ENCODE data around the gene SLC35G3. TPM values are rescaled to one million over a fixed set of nuclear protein-coding genes. Genes with fewer than 3 reads are reported as not detected.

The SLC35G3 gene
- total and polyA plus RNA-seq, 2 of the 4 experiments (the other 2 are of a cell fraction): not detected

GRCh38 chr17:35212668-35213067 is 18.5 kb upstream of the SLC35G3 start:
- CTCF ChIA-PET: no interaction called here
- BruUV-seq (replicated peaks): no TSS peak
- dilution Hi-C loops (cut with HindIII; ENCODE audit: low sequenced_read_pairs, unreplicated experiment): no loop called here

More at GRCh38 chr17:35212668-35213067, 18.5 kb upstream of the SLC35G3 start:
- ATAC-seq (ENCODE audit: low read depth) (no peak), DNase-seq (no peak)
- no peak overlapping the region for H2AK5ac ChIP-seq (ENCODE audit: low read depth, low read length)
- no peak overlapping the region for H2AFZ ChIP-seq (replicated peaks; ENCODE audit: low read length, poor library complexity)
- no peak overlapping the region for H4K5ac ChIP-seq (ENCODE audit: low read depth, low read length)
- no peak overlapping the region for H2BK15ac ChIP-seq (ENCODE audit: low read depth, low read length)
- H3K4me1 ChIP-seq (ENCODE audit: control insufficient read depth, insufficient read depth, low read length): no peaks in the 10 kb centered on the region
- no peak overlapping the region for H3K4me2 ChIP-seq (ENCODE audit: low read depth, low read length)
- peaks cover 7% of the 10 kb centered on the region for H3K27me3 ChIP-seq (ENCODE audit: control insufficient read depth, insufficient read depth, low read length)
- no peak overlapping the region for H2BK120ac ChIP-seq (ENCODE audit: low read depth, low read length)
- H3K56ac ChIP-seq (ENCODE audit: extremely low read depth, insufficient read depth, low read length): no peak overlapping the region
- H3K4ac ChIP-seq (ENCODE audit: low read depth, low read length): no peak overlapping the region
- no peak overlapping the region for H3K23ac ChIP-seq (ENCODE audit: low read depth, low read length)
- intact Hi-C loops (cut with micrococcal nuclease): no loop called here
- no peak overlapping the region for H4K91ac ChIP-seq (ENCODE audit: insufficient read depth, low read depth, low read length)
- no peaks in the 10 kb centered on the region for H3K79me1 ChIP-seq (ENCODE audit: low read depth in 1 of 2, low read length in 2 of 2)
- H2BK20ac ChIP-seq (ENCODE audit: low read depth, low read length): no peak overlapping the region
- H4K8ac ChIP-seq (ENCODE audit: low read depth in 2 of 2, low read length in 2 of 2): no peak overlapping the region
- no peaks in the 10 kb centered on the region for H4K20me1 ChIP-seq (ENCODE audit: insufficient read depth, low read length)
- H3K9me1 ChIP-seq (ENCODE audit: insufficient read depth, low read length): no peaks in the 10 kb centered on the region
- POLR2A ChIA-PET (ENCODE audit: unreplicated experiment): no interaction called here
- H3K14ac ChIP-seq (replicated peaks; ENCODE audit: low read depth, low read length): no peak overlapping the region
- no peak overlapping the region for H2BK5ac ChIP-seq (ENCODE audit: low read depth, low read length, poor library complexity, severe bottlenecking)
- in situ Hi-C loops (cut with MboI; ENCODE audit: low sequenced_read_pairs): no loop called here
- no peaks in the 10 kb centered on the region for H3K36me3 ChIP-seq (ENCODE audit: control insufficient read depth, insufficient read depth, low read length)
- no peak overlapping the region for H3K18ac ChIP-seq (ENCODE audit: low read depth, low read length)
- no peak overlapping the region for H3K27ac ChIP-seq (ENCODE audit: insufficient read depth, low read length)
- no peak overlapping the region for H3K4me3 ChIP-seq (ENCODE audit: insufficient read depth, low read depth, low read length)
- no peak overlapping the region for H2AK9ac ChIP-seq (replicated peaks; ENCODE audit: low read depth, low read length, poor library complexity)
- H3K9me3 ChIP-seq (ENCODE audit: control insufficient read depth, insufficient read depth, low read length): no peaks in the 10 kb centered on the region
- no CpG with 5 or more reads among the region's 4 CpGs for WGBS, 2 experiments (ENCODE audit: extremely low coverage in 2 of 2, insufficient read length in 1 of 2)
- TF ChIP-seq CHD1 (IDR thresholded peaks at IDR 0.05; ENCODE audit: low read depth, low read length) (no peak), MAZ (IDR thresholded peaks at IDR 0.05; ENCODE audit: borderline replicate concordance, low read depth, low read length) (no peak), NFE2L2 (IDR thresholded peaks at IDR 0.05; ENCODE audit: low read depth, low read length) (no peak), BHLHE40 (IDR thresholded peaks at IDR 0.05; ENCODE audit: low read depth, low read length) (no peak), ELK1 (IDR thresholded peaks at IDR 0.05; ENCODE audit: borderline replicate concordance, low read depth, low read length) (no peak), RAD21 (IDR thresholded peaks at IDR 0.05; ENCODE audit: low read length) (no peak), FOS (IDR thresholded peaks at IDR 0.05; ENCODE audit: low read depth, low read length) (no peak), RFX5 (IDR thresholded peaks at IDR 0.05; ENCODE audit: low read depth, low read length) (no peak), CEBPB (IDR thresholded peaks at IDR 0.05; ENCODE audit: low read depth, low read length) (no peak), MXI1 (IDR thresholded peaks at IDR 0.05; ENCODE audit: borderline replicate concordance, low read depth, low read length) (no peak), RCOR1 (IDR thresholded peaks at IDR 0.05; ENCODE audit: insufficient replicate concordance, low read length) (no peak), MAFK (IDR thresholded peaks at IDR 0.05; ENCODE audit: low read depth, low read length) (no peak), SMC3 (IDR thresholded peaks at IDR 0.05; ENCODE audit: low read depth, low read length) (no peak)
- H3K9ac ChIP-seq (ENCODE audit: low read depth, low read length): no peak overlapping the region
